Ascending aorta (tissue), 2 donors: Measurements from ENCODE around the gene NT5E. TPM values are rescaled to one million over a fixed set of nuclear protein-coding genes. Genes with fewer than 3 reads are reported as not detected.

Source experiments
- DNase-seq, 2 donors: peaks; one replicate each; pipeline ENCODE4 v3.0.0-alpha.2; 2019; ENCODE audit warnings: low spot score in 2 of 2
- H3K27ac ChIP-seq, 2 donors: fragments of 200-600 bp; sonication (generic); one replicate each; pipeline ENCODE4 v1.5.1; 2016 to 2017; ENCODE audit warnings: mild to moderate bottlenecking in 1 of 2
- H3K27me3 ChIP-seq: fragments of 200-600 bp; sonication (generic); one replicate; pipeline ENCODE4 v1.5.1; 2017
- H3K36me3 ChIP-seq, 2 donors: fragments of 200-600 bp; sonication (generic); one replicate each; pipeline ENCODE4 v1.5.1; 2016
- H3K4me1 ChIP-seq, 2 donors: fragments of 200-600 bp; sonication (generic); one replicate each; pipeline ENCODE4 v1.5.1; 2016 to 2017; ENCODE audit warnings: mild to moderate bottlenecking in 1 of 2
- H3K4me3 ChIP-seq, 2 donors: fragments of 200-600 bp; sonication (generic); one replicate each; pipeline ENCODE4 v1.5.1; 2016 to 2017; ENCODE audit warnings: mild to moderate bottlenecking in 1 of 2
- H3K9me3 ChIP-seq, 2 donors: fragments of 200-600 bp; sonication (generic); one replicate each; pipeline ENCODE4 v1.5.1; 2016
- CTCF ChIP-seq, 3 experiments: fragments of 200-600 bp in 2 of 3; fragments of 450-650 bp in 1 of 3; sonication (generic) in 2 of 3; IDR thresholded peaks; one replicate each; pipeline ENCODE4 v1.5.1; 2016 to 2019; ENCODE audit warnings: antibody characterized with exemption in 3 of 3, mild to moderate bottlenecking in 1 of 3, moderate library complexity in 1 of 3
- intact Hi-C: fragments of 100-400 bp; cut with DNase I; formaldehyde crosslinking; loops from one replicate; pipeline ENCODE4 v1.15.1; 2023
- total RNA-seq: library from RNA; depleted of rRNA; stranded (reverse); fragments of >200 nt; gene quantifications from one replicate; pipeline ENCODE4 v1.1.0, GENCODE V29; 2016

Gene NT5E
- total RNA-seq, 1 donor from 2014 or later, result 143 TPM

GRCh38 chr6:85482206-85482904 is 32.5 kb downstream of the NT5E start:
- Histone ChIP-seq H3K27ac (peak overlapping the region; percentile 23 to 65), H3K36me3 (no peaks in the 10 kb centered on the region), H3K4me1 (peaks cover 0 to 2% of the 10 kb centered on the region in 2 donors), H3K4me3 (peak overlapping the region in 1 of 2 donors; percentile 8), H3K9me3 (no peaks in the 10 kb centered on the region), H3K27me3 (no peaks in the 10 kb centered on the region)
- no peak for TF ChIP-seq CTCF (IDR thresholded peaks at IDR 0.05)
- intact Hi-C loops, result loop anchor here (5.0 kb wide), 1 partner anchor 55 kb away; no protein-coding TSS in a partner anchor
- DNase-seq, result no peak

- Histone ChIP-seq H3K4me1 (peaks cover 0 to 2% of the 10 kb centered on the region in 2 donors), H3K4me3 (peak overlapping the region in 1 of 2 donors; percentile 8), H3K9me3 (no peaks in the 10 kb centered on the region), H3K27ac (peak overlapping the region; percentile 23 to 65), H3K36me3 (peaks cover 0 to 3% of the 10 kb centered on the region in 2 donors), H3K27me3 (no peaks in the 10 kb centered on the region)
- peak; percentile 54 to 92 for DNase-seq
- peak; percentile 91 to 100 (median 99) for TF ChIP-seq CTCF (IDR thresholded peaks at IDR 0.05)
- intact Hi-C loops, result loop anchor here (1.0 to 5.0 kb wide), 3 partner anchors 33 to 128 kb away; partner anchors contain the start of gene NT5E
Observed at GRCh38 chr6:85482905-85483700, 33.2 kb downstream of the NT5E start.

GRCh38 chr6:85483846-85484245 is 34.0 kb downstream of the NT5E start:
- Histone ChIP-seq H3K4me3 (no peak overlapping the region), H3K9me3 (no peaks in the 10 kb centered on the region), H3K36me3 (peaks cover 0 to 5% of the 10 kb centered on the region in 2 donors), H3K27ac (no peak overlapping the region), H3K4me1 (peaks cover 0 to 2% of the 10 kb centered on the region in 2 donors), H3K27me3 (no peaks in the 10 kb centered on the region)
- intact Hi-C loops, result loop anchor here (1.0 to 5.0 kb wide), 3 partner anchors 34 to 129 kb away; partner anchors contain the start of gene NT5E
- DNase-seq, result no peak
- no peak for TF ChIP-seq CTCF (IDR thresholded peaks at IDR 0.05)

- Histone ChIP-seq H3K4me1 (peaks cover 0 to 2% of the 10 kb centered on the region in 2 donors), H3K27ac (no peak overlapping the region), H3K27me3 (no peaks in the 10 kb centered on the region), H3K9me3 (no peaks in the 10 kb centered on the region), H3K4me3 (no peak overlapping the region), H3K36me3 (peaks cover 0 to 6% of the 10 kb centered on the region in 2 donors)
- no peak for DNase-seq
- TF ChIP-seq CTCF (IDR thresholded peaks at IDR 0.05), result no peak
- intact Hi-C loops, result loop anchor here (5.0 kb wide), 1 partner anchor 52 kb away; no protein-coding TSS in a partner anchor
Observed at GRCh38 chr6:85484948-85485347, 35.1 kb downstream of the NT5E start.

- no peak for DNase-seq
- intact Hi-C loops, result no loop called here
- Histone ChIP-seq H3K4me3 (no peak overlapping the region), H3K4me1 (no peaks in the 10 kb centered on the region), H3K9me3 (no peaks in the 10 kb centered on the region), H3K27me3 (no peaks in the 10 kb centered on the region), H3K36me3 (peaks cover 2 to 32% of the 10 kb centered on the region in 2 donors), H3K27ac (no peak overlapping the region)
- TF ChIP-seq CTCF (IDR thresholded peaks at IDR 0.05), result no peak
Observed at GRCh38 chr6:85490516-85491248, 40.8 kb downstream of the NT5E start.
